GM23248 (cell line): ENCODE measurements around the gene ELOVL5. TPM values are rescaled to one million over a fixed set of nuclear protein-coding genes. Genes with fewer than 3 reads are reported as not detected.
A peak's percentile ranks its signal among the peaks of the same experiment; 100 is the strongest.

Experiments used
- DNase-seq: peaks from one replicate; pipeline ENCODE4 v3.0.0-alpha.2; 2015
- H2AFZ ChIP-seq: fragments of 200-600 bp; sonication (generic); 2 replicates; pipeline ENCODE4 v1.6.1; 2016; ENCODE audit warnings: antibody characterized with exemption
- H3F3A ChIP-seq: fragments of 200-600 bp; sonication (generic); 2 replicates; pipeline ENCODE4 v1.6.1; 2016; ENCODE audit warnings: mild to moderate bottlenecking, antibody characterized with exemption, mixed run types; ENCODE audit not compliant: insufficient read depth
- H3K27ac ChIP-seq: fragments of 200-600 bp; sonication (generic); 2 replicates; pipeline ENCODE4 v1.5.1; 2016; ENCODE audit warnings: mild to moderate bottlenecking
- H3K27me3 ChIP-seq: fragments of 200-600 bp; sonication (generic); replicated peaks from 2 replicates; pipeline ENCODE4 v1.6.1; 2016; ENCODE audit warnings: mild to moderate bottlenecking; ENCODE audit not compliant: insufficient read depth
- H3K36me3 ChIP-seq: fragments of 200-600 bp; sonication (generic); 2 replicates; pipeline ENCODE4 v1.6.1; 2016; ENCODE audit warnings: low read depth, mild to moderate bottlenecking
- H3K4me1 ChIP-seq: fragments of 200-600 bp; sonication (generic); 2 replicates; pipeline ENCODE4 v1.6.1; 2016; ENCODE audit warnings: mild to moderate bottlenecking; ENCODE audit not compliant: insufficient read depth
- H3K4me2 ChIP-seq: fragments of 200-600 bp; sonication (generic); one replicate; pipeline ENCODE4 v1.6.1; 2016; ENCODE audit warnings: mild to moderate bottlenecking; ENCODE audit not compliant: unreplicated experiment
- H3K4me3 ChIP-seq: fragments of 200-600 bp; sonication (generic); 2 replicates; pipeline ENCODE4 v1.5.1; 2016; ENCODE audit warnings: mild to moderate bottlenecking
- H3K79me2 ChIP-seq: fragments of 200-600 bp; sonication (generic); 2 replicates; pipeline ENCODE4 v1.6.1; 2016; ENCODE audit warnings: mild to moderate bottlenecking; ENCODE audit not compliant: insufficient read depth
- H3K9ac ChIP-seq: fragments of 200-600 bp; sonication (generic); 2 replicates; pipeline ENCODE4 v1.6.1; 2016; ENCODE audit warnings: mild to moderate bottlenecking
- H3K9me2 ChIP-seq: fragments of 200-600 bp; sonication (generic); 2 replicates; pipeline ENCODE4 v1.6.1; 2016; ENCODE audit warnings: mixed run types, mild to moderate bottlenecking, moderate library complexity; ENCODE audit not compliant: insufficient read depth
- H3K9me3 ChIP-seq: fragments of 200-600 bp; sonication (generic); one replicate; pipeline ENCODE4 v1.6.1; 2017; ENCODE audit warnings: low read depth
- H4K20me1 ChIP-seq: fragments of 200-600 bp; sonication (generic); 2 replicates; pipeline ENCODE4 v1.6.0; 2016; ENCODE audit not compliant: insufficient read depth
- EZH2 ChIP-seq: fragments of 200-600 bp; sonication (generic); IDR thresholded peaks from 2 replicates; pipeline ENCODE4 v1.6.1; 2018; ENCODE audit warnings: antibody characterized with exemption, mild to moderate bottlenecking; ENCODE audit not compliant: insufficient read depth, poor library complexity, severe bottlenecking
- EZH2phosphoT487 ChIP-seq: fragments of 200-600 bp; sonication (generic); IDR thresholded peaks from 2 replicates; pipeline ENCODE4 v1.6.1; 2018; ENCODE audit warnings: antibody characterized with exemption, moderate library complexity, mild to moderate bottlenecking, low read depth; ENCODE audit not compliant: insufficient read depth
- WGBS, 2 experiments: methylation state at CpG; one replicate each; pipeline ENCODE4 v1.1.6; 2015 to 2017; ENCODE audit warnings: low lambda C conversion rate in 2 of 2, low coverage in 1 of 2; ENCODE audit errors: missing lambda C conversion rate in 2 of 2; 5-methylcytosine and 5-hydroxymethylcytosine counted together
- in situ Hi-C: fragments of 300-500 bp; cut with MboI; formaldehyde crosslinking; loops from 2 replicates; pipeline ENCODE4 v1.15.0; 2020
- polyA plus RNA-seq: library from polyadenylated mRNA; unstranded; fragments of >200 nt; fragmentation: Nextera tagmentation; extraction: Ambion mirVana; gene quantifications from 2 replicates; pipeline ENCODE4 v1.2.1, GENCODE V29; 2016
- total RNA-seq: library from RNA; depleted of rRNA; stranded (reverse); fragments of >200 nt; shearing (Covaris generic); gene quantifications from 2 replicates; pipeline ENCODE4 v1.2.3, GENCODE V29; 2014

ELOVL5 gene
- total and polyA plus RNA-seq, 2 experiments from 2014 or later, result 70.8 to 87.3 TPM

DNA sequence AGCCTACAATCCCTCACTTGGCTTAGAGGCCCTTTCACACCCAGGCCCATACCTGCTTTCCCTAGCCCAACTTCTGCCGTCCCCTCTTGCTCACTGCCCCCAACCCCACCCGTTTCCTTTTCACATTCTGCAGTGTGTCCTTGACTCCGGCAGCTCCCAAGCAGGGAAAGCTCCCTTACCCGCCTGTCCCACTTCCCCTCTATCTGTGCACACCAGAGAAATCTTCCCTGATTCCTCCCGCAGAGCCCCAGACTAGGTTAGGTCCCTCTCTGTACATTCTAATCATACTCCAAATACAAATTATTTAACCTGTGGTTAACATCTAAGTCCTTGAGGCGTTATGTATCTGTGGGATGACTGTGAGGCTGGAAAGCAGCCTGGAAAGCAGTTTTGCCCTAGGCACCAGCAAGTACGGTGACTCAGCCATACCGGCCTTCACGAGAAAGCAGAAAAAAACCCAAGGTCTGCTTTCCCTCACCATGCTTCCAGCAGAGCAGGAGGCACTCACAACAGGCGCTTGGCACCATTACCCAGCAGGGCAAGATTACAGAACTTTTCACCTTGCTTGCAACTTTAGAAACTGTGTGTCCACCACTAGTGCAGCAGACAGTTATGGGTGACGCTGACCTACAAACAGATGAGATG, 22.3 kb downstream of the ELOVL5 start:
- WGBS, 2 experiments, result 34 to 35% methylated on average over 11 of the region's 11 CpGs
- Histone ChIP-seq H3K79me2 (peaks cover 83% of the 10 kb centered on the region), H3K27me3 (no peaks in the 10 kb centered on the region)

DNA sequence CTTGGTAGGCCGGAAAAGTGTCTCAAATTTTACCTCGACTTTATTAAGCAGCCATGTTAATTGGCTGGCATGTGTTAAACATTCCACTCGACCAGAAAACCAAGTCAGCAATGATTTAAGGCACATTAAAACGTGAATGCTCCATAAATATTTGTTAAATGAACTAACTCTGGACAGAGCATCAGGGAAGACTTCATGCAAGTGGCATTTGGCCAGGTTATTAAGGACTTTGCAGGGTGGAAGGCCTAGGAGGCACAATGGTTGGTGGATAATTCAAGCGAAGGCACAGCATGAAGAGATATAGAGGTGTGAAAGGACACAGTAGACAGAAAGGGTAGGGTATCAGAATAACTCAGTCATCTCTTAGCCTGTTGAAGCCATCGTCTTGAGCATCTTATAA, 23.0 kb downstream of the ELOVL5 start:
- Histone ChIP-seq H3K4me1 (peaks cover 64% of the 10 kb centered on the region), H3K27me3 (no peaks in the 10 kb centered on the region), H3K79me2 (peaks cover 83% of the 10 kb centered on the region), H3K27ac (peak overlapping the region; percentile 72), H3K36me3 (no peaks in the 10 kb centered on the region), H3K9me3 (no peaks in the 10 kb centered on the region), H3K4me2 (peak overlapping the region; percentile 50), H3K9ac (no peak overlapping the region), H4K20me1 (no peaks in the 10 kb centered on the region), H3F3A (peaks cover 61% of the 10 kb centered on the region), H2AFZ (no peak overlapping the region), H3K9me2 (no peaks in the 10 kb centered on the region), H3K4me3 (no peak overlapping the region)
- in situ Hi-C loops, result no loop called here
- no peak for TF ChIP-seq EZH2
- TF ChIP-seq EZH2phosphoT487, result no peak
- DNase-seq, result peak; percentile 65
- WGBS, 2 experiments, result 46 to 55% methylated on average over 6 of the region's 6 CpGs

More for the DNA sequence above, 22.3 kb downstream of the ELOVL5 start:
- H3F3A ChIP-seq, result peaks cover 56% of the 10 kb centered on the region
- no peaks in the 10 kb centered on the region for H4K20me1 ChIP-seq
- peak; percentile 98 for DNase-seq
- peak overlapping the region; percentile 4; the same call in 1 of the 2 replicates for H3K4me3 ChIP-seq
- no peaks in the 10 kb centered on the region for H3K9me3 ChIP-seq
- H3K36me3 ChIP-seq, result no peaks in the 10 kb centered on the region
- TF ChIP-seq EZH2phosphoT487 (no peak), EZH2 (no peak)
- peak overlapping the region; percentile 45 for H3K9ac ChIP-seq
- in situ Hi-C loops, result no loop called here
- H3K27ac ChIP-seq, result peak overlapping the region; percentile 72
- peak overlapping the region; percentile 49 for H3K4me2 ChIP-seq
- no peak overlapping the region for H2AFZ ChIP-seq
- H3K4me1 ChIP-seq, result peaks cover 57% of the 10 kb centered on the region
- H3K9me2 ChIP-seq, result no peaks in the 10 kb centered on the region

DNA sequence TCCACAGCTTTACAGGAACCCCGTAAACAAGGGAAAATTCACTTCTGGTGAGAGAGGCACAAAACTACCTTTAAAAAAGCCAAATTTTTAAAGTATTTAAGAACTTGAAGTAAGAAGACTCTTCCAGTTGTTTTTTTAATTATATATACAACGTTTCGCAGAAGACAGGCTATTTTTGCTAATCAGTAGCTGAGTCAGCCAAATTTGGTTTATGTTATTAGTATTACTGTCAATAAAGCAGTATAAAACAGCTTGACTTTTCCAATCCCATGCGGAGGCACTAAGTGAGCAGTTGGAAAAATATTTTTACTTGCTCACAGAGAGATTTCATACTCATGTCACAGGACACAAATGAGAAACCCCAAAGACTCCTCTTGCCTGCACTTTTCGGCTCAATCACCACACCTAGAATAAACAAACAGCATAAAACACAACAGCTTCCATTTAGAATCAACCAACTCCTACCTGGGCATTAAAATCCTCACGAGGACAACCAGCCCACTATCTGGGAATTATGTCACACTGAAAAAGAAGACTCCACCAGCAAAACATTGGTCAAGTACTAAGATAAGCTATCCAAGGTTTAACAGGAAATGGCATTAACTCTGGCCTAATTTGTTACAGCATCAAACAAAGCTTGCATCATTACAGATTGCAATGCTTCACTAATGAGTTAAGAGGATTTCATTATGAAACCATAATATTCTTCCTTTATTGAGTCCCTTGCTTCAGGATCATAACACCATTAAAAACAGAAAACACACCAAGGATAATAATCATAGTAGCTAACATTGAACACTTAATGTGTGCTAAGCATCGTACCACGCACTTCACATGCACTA, 26.3 kb downstream of the ELOVL5 start:
- peak overlapping the region; percentile 36 for H3K27ac ChIP-seq
- DNase-seq, result peak; percentile 51

DNA sequence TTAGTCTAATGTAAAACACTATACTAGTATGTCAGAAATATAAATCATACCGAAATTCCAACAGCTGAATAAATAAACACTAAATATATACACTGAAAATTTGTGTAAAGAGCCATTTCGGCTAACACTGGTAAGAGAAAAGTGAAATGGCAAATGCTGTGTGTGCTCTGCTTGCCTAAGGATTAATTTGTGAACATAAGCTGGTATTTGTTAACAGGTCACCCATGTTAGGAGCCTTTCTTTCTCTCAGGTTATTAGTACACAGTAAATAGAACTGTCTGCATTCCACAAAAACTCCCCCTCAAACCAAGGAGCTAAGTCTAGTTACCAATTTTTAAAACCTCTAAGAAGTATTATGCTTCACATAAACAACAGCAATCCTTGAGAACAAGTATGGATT, 27.0 kb downstream of the ELOVL5 start:
- Histone ChIP-seq H3K36me3 (no peaks in the 10 kb centered on the region), H2AFZ (no peak overlapping the region), H3K79me2 (peaks cover 88% of the 10 kb centered on the region), H3K4me1 (peaks cover 46% of the 10 kb centered on the region), H3K4me2 (peak overlapping the region; percentile 51), H3K9me2 (no peaks in the 10 kb centered on the region), H3F3A (peaks cover 41% of the 10 kb centered on the region), H3K9me3 (no peaks in the 10 kb centered on the region), H3K27me3 (no peaks in the 10 kb centered on the region), H3K4me3 (0 out of 2 replicates have a peak overlapping the region, but pooled peaks have one; percentile 12), H3K9ac (peak overlapping the region; percentile 13; the same call in 1 of the 2 replicates), H4K20me1 (no peaks in the 10 kb centered on the region), H3K27ac (peak overlapping the region; percentile 36)
- TF ChIP-seq EZH2 (no peak), EZH2phosphoT487 (no peak)
- WGBS, 2 experiments, result 50 to 55% methylated on average over 2 of the region's 2 CpGs
- in situ Hi-C loops, result no loop called here
- no peak for DNase-seq

More for the DNA sequence above, 26.3 kb downstream of the ELOVL5 start:
- WGBS, 2 experiments, result 37 to 42% methylated on average over 8 of the region's 8 CpGs
- no peaks in the 10 kb centered on the region for H3K9me3 ChIP-seq
- no peaks in the 10 kb centered on the region for H3K9me2 ChIP-seq
- peaks cover 53% of the 10 kb centered on the region for H3K4me1 ChIP-seq
- no peaks in the 10 kb centered on the region for H3K27me3 ChIP-seq
- H3F3A ChIP-seq, result peaks cover 47% of the 10 kb centered on the region
- no peaks in the 10 kb centered on the region for H4K20me1 ChIP-seq
- 0 out of 2 replicates have a peak overlapping the region, but pooled peaks have one; percentile 13 for H3K9ac ChIP-seq
- H3K36me3 ChIP-seq, result no peaks in the 10 kb centered on the region
- H2AFZ ChIP-seq, result no peak overlapping the region
- H3K4me3 ChIP-seq, result peak overlapping the region; percentile 12; the same call in 1 of the 2 replicates
- in situ Hi-C loops, result no loop called here
- peaks cover 81% of the 10 kb centered on the region for H3K79me2 ChIP-seq
- peak overlapping the region; percentile 51 for H3K4me2 ChIP-seq
- no peak for TF ChIP-seq EZH2
- TF ChIP-seq EZH2phosphoT487, result no peak
